Testis (tissue), 3 donors: Measurements from ENCODE around the gene ACACA. TPM values are rescaled to one million over a fixed set of nuclear protein-coding genes. Genes with fewer than 3 reads are reported as not detected.

ENCODE experiments used
- DNase-seq: peaks from one replicate; pipeline ENCODE4 v3.0.0-alpha.2; 2019
- H3K27ac ChIP-seq, 2 donors: fragments of 200-600 bp; sonication (generic); one replicate each; pipeline ENCODE4 v1.5.1; 2019
- H3K27me3 ChIP-seq: fragments of 200-600 bp; sonication (generic); one replicate; pipeline ENCODE4 v1.5.1; 2019
- H3K36me3 ChIP-seq: fragments of 200-600 bp; sonication (generic); one replicate; pipeline ENCODE4 v1.5.1; 2017; ENCODE audit warnings: low read depth; ENCODE audit errors: missing control alignments
- H3K4me1 ChIP-seq: fragments of 200-600 bp; sonication (generic); one replicate; pipeline ENCODE4 v1.5.1; 2019
- H3K4me3 ChIP-seq, 2 donors: fragments of 200-600 bp; sonication (generic); one replicate each; pipeline ENCODE4 v1.5.1; 2017 to 2019
- H3K9me3 ChIP-seq: fragments of 200-600 bp; sonication (generic); one replicate; pipeline ENCODE4 v1.5.1; 2017
- CTCF ChIP-seq, 3 experiments: fragments of 450-650 bp in 2 of 3; fragments of 200-600 bp in 1 of 3; sonication (generic) in 1 of 3; IDR thresholded peaks; one replicate each; pipeline ENCODE4 v1.5.1; 2016 to 2019; ENCODE audit warnings: antibody characterized with exemption in 3 of 3, mild to moderate bottlenecking in 2 of 3, moderate library complexity in 1 of 3
- POLR2A ChIP-seq: fragments of 450-650 bp; IDR thresholded peaks from one replicate; pipeline ENCODE4 v1.6.1; 2017; ENCODE audit warnings: antibody characterized with exemption, mild to moderate bottlenecking, moderate library complexity
- WGBS, 2 donors: methylation state at CpG; one replicate each; pipeline ENCODE4 v1.1.5; 2018; 5-methylcytosine and 5-hydroxymethylcytosine counted together
- intact Hi-C: fragments of 100-400 bp; cut with DNase I; formaldehyde crosslinking; loops from one replicate; pipeline ENCODE4 v1.15.1; 2023; ENCODE audit warnings: low total_unique reads
- polyA plus RNA-seq: library from polyadenylated mRNA; stranded (reverse); fragments of 350-450 nt; fragmentation: Illumina TruSeq; extraction: RNeasy Lipid Tissue Mini Kit (QIAGEN cat#74804); gene quantifications from one replicate; pipeline ENCODE4 v1.2.3, GENCODE V29; 2014; ENCODE audit warnings: low read depth, low replicate concordance; ENCODE audit not compliant: insufficient read depth
- total RNA-seq, 2 donors: library from RNA; depleted of rRNA; stranded (reverse); fragments of >200 nt; gene quantifications; one replicate each; pipeline ENCODE4 v1.2.3, GENCODE V29; 2016

ACACA gene
- total and polyA plus RNA-seq, 3 donors from 2014 or later, result 43.4 to 65.0 (median 56.0) TPM

DNA sequence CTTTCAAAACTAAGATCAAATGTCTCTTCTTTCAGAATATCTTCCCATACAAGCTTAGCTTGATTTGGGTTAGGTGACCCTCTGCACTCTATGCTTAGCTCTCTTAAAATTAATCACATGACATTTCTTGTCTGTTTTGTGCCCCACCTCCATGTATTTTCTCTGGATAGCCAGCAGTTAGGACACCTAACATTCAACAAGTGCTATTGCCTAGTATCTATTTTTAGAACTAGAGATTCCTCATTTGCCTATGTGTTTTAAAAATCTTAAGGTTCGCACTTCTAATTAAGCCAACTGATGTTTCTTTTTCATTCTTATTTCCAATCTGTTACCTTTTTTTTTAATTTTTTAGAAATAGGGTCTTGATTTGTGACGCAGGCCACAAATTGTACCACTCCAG, 160.6 kb downstream of the ACACA start:
- TF ChIP-seq CTCF (IDR thresholded peaks at IDR 0.05), result no peak
- TF ChIP-seq POLR2A, result no peak
- Histone ChIP-seq H3K9me3 (no peaks in the 10 kb centered on the region), H3K27ac (no peak overlapping the region), H3K27me3 (no peaks in the 10 kb centered on the region), H3K36me3 (no peaks in the 10 kb centered on the region), H3K4me1 (no peaks in the 10 kb centered on the region), H3K4me3 (no peak overlapping the region)
- intact Hi-C loops, result no loop called here
- WGBS, 2 donors, result 93 to 95% methylated on average over 2 of the region's 2 CpGs
- DNase-seq, result no peak

GRCh38 chr17:37240381-37240780, 166.3 kb downstream of the ACACA start:
- Histone ChIP-seq H3K27ac (no peak overlapping the region), H3K9me3 (no peaks in the 10 kb centered on the region), H3K4me1 (no peaks in the 10 kb centered on the region), H3K27me3 (no peaks in the 10 kb centered on the region), H3K36me3 (no peaks in the 10 kb centered on the region), H3K4me3 (no peak overlapping the region)
- intact Hi-C loops, result no loop called here
- DNase-seq, result no peak
- WGBS, 2 donors, result 83 to 90% methylated on average over 5 of the region's 5 CpGs
- no peak for TF ChIP-seq CTCF (IDR thresholded peaks at IDR 0.05)
- no peak for TF ChIP-seq POLR2A

DNA sequence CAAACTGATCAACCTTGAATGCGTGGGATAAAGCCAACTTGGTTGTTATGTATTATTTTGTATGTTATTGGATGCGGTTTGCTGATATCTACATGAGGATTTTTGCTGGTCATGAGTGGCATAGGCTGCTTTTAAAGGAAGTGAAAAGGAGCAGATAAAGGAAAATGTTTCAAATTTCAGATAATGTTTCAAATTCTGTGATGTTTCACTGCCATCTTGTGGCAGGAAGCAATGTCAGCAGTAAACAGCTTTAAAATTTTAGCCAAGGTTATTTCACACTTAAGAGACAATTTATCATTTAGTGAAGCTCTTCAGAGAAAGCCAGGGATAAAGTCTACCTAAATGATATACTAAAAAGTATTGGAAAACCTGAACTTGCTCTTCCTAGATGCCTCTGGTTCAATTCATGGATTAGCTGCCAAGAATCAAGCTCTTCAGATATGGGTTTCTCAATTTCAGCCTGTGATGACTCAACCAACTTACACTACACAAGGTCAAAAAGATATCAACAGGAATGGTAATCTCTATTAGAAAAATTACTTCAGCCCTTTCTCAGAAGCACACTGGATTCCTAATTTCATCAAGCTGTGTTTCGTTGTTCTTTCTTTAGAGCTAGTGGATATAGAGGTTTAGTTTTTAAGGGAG, 166.8 kb downstream of the ACACA start:
- intact Hi-C loops, result no loop called here
- no peak for DNase-seq
- WGBS, 2 donors, result 55 to 56% methylated on average over 3 of the region's 3 CpGs
- Histone ChIP-seq H3K27me3 (no peaks in the 10 kb centered on the region), H3K36me3 (no peaks in the 10 kb centered on the region), H3K27ac (no peak overlapping the region), H3K9me3 (no peaks in the 10 kb centered on the region), H3K4me3 (no peak overlapping the region), H3K4me1 (no peaks in the 10 kb centered on the region)
- TF ChIP-seq CTCF (IDR thresholded peaks at IDR 0.05) (peak; percentile 19 to 66 (median 59)), POLR2A (no peak)

DNA sequence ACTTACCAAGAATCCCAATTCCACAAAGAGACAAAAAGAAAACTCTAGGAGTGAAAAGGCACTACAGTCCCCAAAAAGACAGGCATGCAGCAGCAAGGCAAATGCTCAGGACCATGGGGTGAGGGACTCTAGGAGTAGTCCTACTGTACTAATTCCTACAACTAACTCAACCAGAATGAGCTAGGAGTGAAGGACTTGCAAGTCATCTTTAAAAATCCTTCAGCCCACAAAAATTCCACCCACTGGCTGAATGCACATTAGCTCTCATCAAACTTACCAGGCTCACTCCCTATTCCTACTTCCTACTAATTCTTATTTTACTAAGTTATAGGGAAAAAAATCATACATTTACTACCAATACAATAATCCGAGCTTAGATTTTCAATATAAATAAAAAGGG, 172.5 kb downstream of the ACACA start:
- TF ChIP-seq POLR2A (no peak), CTCF (IDR thresholded peaks at IDR 0.05) (no peak)
- H3K4me1 ChIP-seq, result no peaks in the 10 kb centered on the region
- WGBS, 2 donors, result 90 to 92% methylated on average over 1 of the region's 1 CpG

GRCh38 chr17:37233036-37233435, 173.6 kb downstream of the ACACA start:
- TF ChIP-seq CTCF (IDR thresholded peaks at IDR 0.05), result no peak
- no peak for TF ChIP-seq POLR2A
- H3K4me1 ChIP-seq, result no peaks in the 10 kb centered on the region
- DNase-seq, result no peak
- no peaks in the 10 kb centered on the region for H3K27me3 ChIP-seq
- H3K4me3 ChIP-seq, result no peak overlapping the region
- H3K27ac ChIP-seq, result no peak overlapping the region
- H3K36me3 ChIP-seq, result no peaks in the 10 kb centered on the region
- 86 to 93% methylated on average over 11 of the region's 11 CpGs for WGBS, 2 donors
- H3K9me3 ChIP-seq, result no peaks in the 10 kb centered on the region
- intact Hi-C loops, result no loop called here

More for the DNA sequence above, 172.5 kb downstream of the ACACA start:
- no peaks in the 10 kb centered on the region for H3K36me3 ChIP-seq
- no peak for DNase-seq
- no peaks in the 10 kb centered on the region for H3K9me3 ChIP-seq
- no peak overlapping the region for H3K4me3 ChIP-seq
- intact Hi-C loops, result no loop called here
- no peak overlapping the region for H3K27ac ChIP-seq
- no peaks in the 10 kb centered on the region for H3K27me3 ChIP-seq
